ENCODE results near the gene PRPF4. TPM values are rescaled to one million over a fixed set of nuclear protein-coding genes. Genes with fewer than 3 reads are reported as not detected.
"Not testable (repeated sequence)": the region's sequence is repeated elsewhere in the genome, so short reads cannot be mapped to it uniquely, and the experiment has no call there.

Gene PRPF4
- polyA plus RNA-seq, 2 donors: 5.1 to 11.3 TPM

DNA sequence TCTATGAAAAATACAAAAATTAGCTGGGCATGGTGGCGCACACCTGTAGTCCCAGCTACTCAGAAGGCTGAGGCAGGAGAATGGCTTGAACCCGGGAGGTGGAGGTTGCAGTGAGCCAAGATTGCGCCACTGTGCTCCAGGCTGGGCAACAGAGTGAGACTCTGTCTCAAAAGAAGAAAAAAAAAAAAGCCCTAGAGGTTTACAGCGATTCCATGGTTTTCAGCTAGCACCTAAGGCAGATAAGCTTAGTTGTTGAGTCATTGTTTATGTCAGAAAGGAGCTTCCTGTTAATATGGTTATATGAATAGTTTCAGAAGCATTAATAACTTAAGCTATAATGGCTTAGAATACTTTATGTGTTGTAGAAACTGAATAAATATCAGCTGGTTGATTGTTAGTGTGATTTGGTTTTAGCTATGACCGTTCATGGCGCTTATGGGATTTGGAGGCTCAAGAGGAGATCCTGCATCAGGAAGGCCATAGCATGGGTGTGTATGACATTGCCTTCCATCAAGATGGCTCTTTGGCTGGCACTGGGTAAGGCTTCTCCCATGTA is 14.7 kb downstream of the PRPF4 start:
- WGBS, 2 donors: 87 to 90% methylated on average over 6 of the region's 6 CpGs
- Histone ChIP-seq H3K36me3 (ENCODE audit: control insufficient read depth in 2 of 2, insufficient read depth in 2 of 2, low read length in 1 of 2) (peaks cover 11 to 16% of the 10 kb centered on the region in 2 donors), H3K4me1 (ENCODE audit: control insufficient read depth in 2 of 2, insufficient read depth in 2 of 2, low read length in 1 of 2) (no peaks in the 10 kb centered on the region), H3K4me3 (ENCODE audit: low read depth in 1 of 2, low read length in 2 of 2) (no peak overlapping the region), H3K27ac (ENCODE audit: low read depth in 2 of 2, low read length in 1 of 2) (no peak overlapping the region), H3K9me3 (ENCODE audit: control insufficient read depth in 2 of 2, insufficient read depth in 1 of 2, low read depth in 1 of 2, low read length in 1 of 2) (no peaks in the 10 kb centered on the region), H3K27me3 (ENCODE audit: control insufficient read depth in 1 of 2, insufficient read depth in 2 of 2, low read length in 2 of 2) (no peaks in the 10 kb centered on the region)

DNA sequence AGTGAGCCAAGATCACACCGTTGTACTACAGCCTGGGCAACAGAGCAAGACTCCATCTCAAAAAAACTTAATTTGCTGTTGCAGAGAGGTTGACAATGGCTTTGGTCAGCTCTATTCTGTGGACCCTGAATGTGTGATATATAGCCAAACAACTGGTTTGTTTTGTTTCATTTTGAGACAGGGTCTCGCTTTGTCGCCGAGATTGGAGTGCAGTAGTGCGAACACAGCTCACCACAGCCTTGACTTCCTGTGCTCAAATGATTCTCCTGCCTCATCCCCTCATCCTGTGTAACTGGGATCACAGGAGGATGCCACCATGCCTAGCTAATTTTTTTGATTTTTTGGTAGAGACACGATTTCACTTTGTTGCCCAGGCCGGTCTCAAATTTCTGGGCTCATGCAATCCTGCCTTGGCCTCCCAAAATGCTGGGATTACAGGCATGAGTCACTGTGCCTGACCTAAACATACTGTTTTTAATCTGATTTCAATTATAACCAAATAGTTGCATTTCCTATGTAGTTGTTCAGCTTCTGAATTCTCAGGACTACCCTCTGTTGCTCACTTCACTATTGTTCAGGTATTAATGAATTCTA is 17.9 kb downstream of the PRPF4 start:
- peaks cover 10 to 11% of the 10 kb centered on the region in 2 donors for H3K36me3 ChIP-seq (ENCODE audit: control insufficient read depth in 2 of 2, insufficient read depth in 2 of 2, low read length in 1 of 2)
- 72 to 82% methylated on average over 7 of the region's 7 CpGs for WGBS, 2 donors
- H3K9me3 ChIP-seq (ENCODE audit: control insufficient read depth in 2 of 2, insufficient read depth in 1 of 2, low read depth in 1 of 2, low read length in 1 of 2): no peaks in the 10 kb centered on the region
- no peaks in the 10 kb centered on the region for H3K27me3 ChIP-seq (ENCODE audit: control insufficient read depth in 1 of 2, insufficient read depth in 2 of 2, low read length in 2 of 2)
- no peak overlapping the region for H3K4me3 ChIP-seq (ENCODE audit: low read depth in 1 of 2, low read length in 2 of 2)
- H3K4me1 ChIP-seq (ENCODE audit: control insufficient read depth in 2 of 2, insufficient read depth in 2 of 2, low read length in 1 of 2): no peaks in the 10 kb centered on the region
- no peak overlapping the region for H3K27ac ChIP-seq (ENCODE audit: low read depth in 2 of 2, low read length in 1 of 2)

DNA sequence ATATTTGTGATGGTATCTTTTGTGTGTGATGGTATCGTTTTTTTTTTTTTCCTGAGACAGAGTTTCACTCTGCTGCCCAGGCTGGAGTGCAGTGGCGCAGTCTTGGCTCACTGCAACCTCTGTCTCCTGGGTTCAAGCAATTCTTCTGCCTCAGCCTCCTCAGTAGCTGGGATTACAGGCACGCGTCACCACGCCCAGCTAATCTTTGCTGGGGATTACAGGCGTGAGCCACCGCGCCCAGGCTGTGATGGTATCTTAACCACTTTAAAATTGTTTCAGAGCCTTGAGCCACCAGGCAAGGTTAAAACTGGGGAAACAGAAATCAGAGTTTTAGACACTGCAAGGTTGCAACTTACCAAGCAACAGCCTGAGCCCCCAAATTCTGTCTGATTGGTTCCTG is 20.8 kb downstream of the PRPF4 start:
- WGBS, 2 donors: 58 to 81% methylated on average over 8 of the region's 8 CpGs
- not testable (repeated sequence) for H3K4me3 ChIP-seq (ENCODE audit: low read depth in 1 of 2, low read length in 2 of 2); H3K9me3 ChIP-seq (ENCODE audit: control insufficient read depth in 2 of 2, insufficient read depth in 1 of 2, low read depth in 1 of 2, low read length in 1 of 2); H3K36me3 ChIP-seq (ENCODE audit: control insufficient read depth in 2 of 2, insufficient read depth in 2 of 2, low read length in 1 of 2); H3K4me1 ChIP-seq (ENCODE audit: control insufficient read depth in 2 of 2, insufficient read depth in 2 of 2, low read length in 1 of 2); H3K27ac ChIP-seq (ENCODE audit: low read depth in 2 of 2, low read length in 1 of 2); H3K27me3 ChIP-seq (ENCODE audit: control insufficient read depth in 1 of 2, insufficient read depth in 2 of 2, low read length in 2 of 2)

DNA sequence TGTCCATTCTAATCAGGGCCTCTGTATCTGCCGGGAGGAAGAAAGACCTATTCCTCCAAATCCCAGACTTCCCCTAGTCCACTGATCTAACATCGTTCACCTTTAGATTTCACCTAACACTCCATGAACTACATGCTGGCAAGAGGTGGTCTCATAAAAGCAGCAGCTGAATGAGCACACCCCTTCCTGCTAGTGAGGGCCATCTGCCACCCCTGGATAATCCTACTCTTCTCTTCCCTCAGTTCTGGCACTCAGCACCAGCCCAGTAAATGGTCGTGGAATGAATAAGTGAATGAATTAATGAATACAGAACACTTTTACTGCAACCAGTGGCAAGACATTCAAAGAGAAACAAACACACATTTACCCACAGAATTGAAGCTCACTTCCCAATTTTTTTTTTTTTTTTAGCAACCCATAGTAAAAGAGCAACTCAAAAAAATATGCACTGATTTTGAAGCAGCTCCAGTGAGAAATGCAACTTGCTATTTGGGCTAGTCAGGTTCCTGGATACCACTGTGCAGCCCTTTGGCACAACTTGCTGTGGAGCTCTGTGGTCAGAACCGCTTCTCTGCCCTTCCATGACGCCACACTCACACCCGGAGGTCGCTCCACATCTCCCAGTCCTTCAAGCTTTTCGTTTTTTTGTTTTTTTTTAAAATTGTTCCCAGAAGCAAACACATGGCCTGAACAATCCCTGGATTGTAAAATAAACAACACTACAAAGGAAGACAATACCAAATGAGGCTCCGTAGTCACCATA is 21.5 kb downstream of the PRPF4 start:
- 75 to 78% methylated on average over 9 of the region's 9 CpGs for WGBS, 2 donors
- Histone ChIP-seq H3K27ac (ENCODE audit: low read depth in 2 of 2, low read length in 1 of 2) (no peak overlapping the region), H3K4me3 (ENCODE audit: low read depth in 1 of 2, low read length in 2 of 2) (no peak overlapping the region), H3K9me3 (ENCODE audit: control insufficient read depth in 2 of 2, insufficient read depth in 1 of 2, low read depth in 1 of 2, low read length in 1 of 2) (no peaks in the 10 kb centered on the region), H3K27me3 (ENCODE audit: control insufficient read depth in 1 of 2, insufficient read depth in 2 of 2, low read length in 2 of 2) (no peaks in the 10 kb centered on the region), H3K4me1 (ENCODE audit: control insufficient read depth in 2 of 2, insufficient read depth in 2 of 2, low read length in 1 of 2) (no peaks in the 10 kb centered on the region), H3K36me3 (ENCODE audit: control insufficient read depth in 2 of 2, insufficient read depth in 2 of 2, low read length in 1 of 2) (peaks cover 3 to 5% of the 10 kb centered on the region in 2 donors)

DNA sequence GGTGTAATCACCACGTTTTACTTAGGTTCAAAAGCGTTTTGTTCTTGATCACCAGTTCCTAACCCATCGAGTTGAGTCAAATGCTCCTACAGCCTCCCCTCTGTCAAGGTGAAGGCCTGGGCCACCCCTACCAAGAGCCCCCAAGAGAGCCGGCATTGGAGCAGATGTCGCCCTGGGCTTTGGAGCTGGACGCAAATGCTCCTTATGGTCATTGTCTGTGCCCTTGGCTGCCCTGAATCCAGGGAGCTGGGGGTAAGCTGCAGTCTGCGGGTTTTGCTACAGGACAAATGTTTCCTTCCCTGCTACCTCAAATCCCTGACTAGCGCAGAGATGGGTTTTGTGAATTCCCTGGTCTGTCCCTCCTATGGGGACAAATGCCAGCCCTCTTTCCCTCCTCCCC is 22.9 kb downstream of the PRPF4 start:
- Histone ChIP-seq H3K27ac (ENCODE audit: low read depth in 2 of 2, low read length in 1 of 2) (no peak overlapping the region), H3K9me3 (ENCODE audit: control insufficient read depth in 2 of 2, insufficient read depth in 1 of 2, low read depth in 1 of 2, low read length in 1 of 2) (no peaks in the 10 kb centered on the region), H3K4me1 (ENCODE audit: control insufficient read depth in 2 of 2, insufficient read depth in 2 of 2, low read length in 1 of 2) (peaks cover 0 to 3% of the 10 kb centered on the region in 2 donors), H3K27me3 (ENCODE audit: control insufficient read depth in 1 of 2, insufficient read depth in 2 of 2, low read length in 2 of 2) (no peaks in the 10 kb centered on the region), H3K4me3 (ENCODE audit: low read depth in 1 of 2, low read length in 2 of 2) (no peak overlapping the region), H3K36me3 (ENCODE audit: control insufficient read depth in 2 of 2, insufficient read depth in 2 of 2, low read length in 1 of 2) (peaks cover 0 to 2% of the 10 kb centered on the region in 2 donors)
- 89 to 91% methylated on average over 8 of the region's 8 CpGs for WGBS, 2 donors

- no peaks in the 10 kb centered on the region for H3K27me3 ChIP-seq (ENCODE audit: control insufficient read depth in 1 of 2, insufficient read depth in 2 of 2, low read length in 2 of 2)
- H3K4me1 ChIP-seq (ENCODE audit: control insufficient read depth in 2 of 2, insufficient read depth in 2 of 2, low read length in 1 of 2): peaks cover 0 to 3% of the 10 kb centered on the region in 2 donors
- H3K27ac ChIP-seq (ENCODE audit: low read depth in 2 of 2, low read length in 1 of 2): no peak overlapping the region
- H3K36me3 ChIP-seq (ENCODE audit: control insufficient read depth in 2 of 2, insufficient read depth in 2 of 2, low read length in 1 of 2): no peaks in the 10 kb centered on the region
- H3K4me3 ChIP-seq (ENCODE audit: low read depth in 1 of 2, low read length in 2 of 2): no peak overlapping the region
- H3K9me3 ChIP-seq (ENCODE audit: control insufficient read depth in 2 of 2, insufficient read depth in 1 of 2, low read depth in 1 of 2, low read length in 1 of 2): no peaks in the 10 kb centered on the region
- 81 to 85% methylated on average over 15 of the region's 15 CpGs for WGBS, 2 donors
Observed at GRCh38 chr9:113298924-113299770, 23.7 kb downstream of the PRPF4 start.

- H3K9me3 ChIP-seq (ENCODE audit: control insufficient read depth in 2 of 2, insufficient read depth in 1 of 2, low read depth in 1 of 2, low read length in 1 of 2): no peaks in the 10 kb centered on the region
- no peaks in the 10 kb centered on the region for H3K27me3 ChIP-seq (ENCODE audit: control insufficient read depth in 1 of 2, insufficient read depth in 2 of 2, low read length in 2 of 2)
- no peak overlapping the region for H3K4me3 ChIP-seq (ENCODE audit: low read depth in 1 of 2, low read length in 2 of 2)
- H3K36me3 ChIP-seq (ENCODE audit: control insufficient read depth in 2 of 2, insufficient read depth in 2 of 2, low read length in 1 of 2): no peaks in the 10 kb centered on the region
- H3K4me1 ChIP-seq (ENCODE audit: control insufficient read depth in 2 of 2, insufficient read depth in 2 of 2, low read length in 1 of 2): peaks cover 0 to 3% of the 10 kb centered on the region in 2 donors
- WGBS, 2 donors: 47 to 63% methylated on average over 8 of the region's 8 CpGs
- no peak overlapping the region for H3K27ac ChIP-seq (ENCODE audit: low read depth in 2 of 2, low read length in 1 of 2)
Observed at GRCh38 chr9:113299800-113300292, 24.4 kb downstream of the PRPF4 start.

GRCh38 chr9:113301548-113301947 is 26.1 kb downstream of the PRPF4 start:
- H3K36me3 ChIP-seq (ENCODE audit: control insufficient read depth in 2 of 2, insufficient read depth in 2 of 2, low read length in 1 of 2): no peaks in the 10 kb centered on the region
- H3K27ac ChIP-seq (ENCODE audit: low read depth in 2 of 2, low read length in 1 of 2): no peak overlapping the region
- peaks cover 0 to 3% of the 10 kb centered on the region in 2 donors for H3K4me1 ChIP-seq (ENCODE audit: control insufficient read depth in 2 of 2, insufficient read depth in 2 of 2, low read length in 1 of 2)
- H3K9me3 ChIP-seq (ENCODE audit: control insufficient read depth in 2 of 2, insufficient read depth in 1 of 2, low read depth in 1 of 2, low read length in 1 of 2): no peaks in the 10 kb centered on the region
- no peaks in the 10 kb centered on the region for H3K27me3 ChIP-seq (ENCODE audit: control insufficient read depth in 1 of 2, insufficient read depth in 2 of 2, low read length in 2 of 2)
- 85 to 88% methylated on average over 8 of the region's 8 CpGs for WGBS, 2 donors
- H3K4me3 ChIP-seq (ENCODE audit: low read depth in 1 of 2, low read length in 2 of 2): no peak overlapping the region

GRCh38 chr9:113302792-113303418 is 27.4 kb downstream of the PRPF4 start, which contains the start of gene RNF183:
RNF183 (minus strand) TSS chr9:113303376; CDS start chr9:113298184, 5,192 bp downstream.
- Histone ChIP-seq H3K36me3 (ENCODE audit: control insufficient read depth in 2 of 2, insufficient read depth in 2 of 2, low read length in 1 of 2) (no peaks in the 10 kb centered on the region), H3K27me3 (ENCODE audit: control insufficient read depth in 1 of 2, insufficient read depth in 2 of 2, low read length in 2 of 2) (no peaks in the 10 kb centered on the region), H3K4me3 (ENCODE audit: low read depth in 1 of 2, low read length in 2 of 2) (peak within 1 kb of the TSS in 1 of 2 donors; percentile 9), H3K27ac (ENCODE audit: low read depth in 2 of 2, low read length in 1 of 2) (peak within 1 kb of the TSS; percentile 47 to 52), H3K9me3 (ENCODE audit: control insufficient read depth in 2 of 2, insufficient read depth in 1 of 2, low read depth in 1 of 2, low read length in 1 of 2) (no peaks in the 10 kb centered on the region), H3K4me1 (ENCODE audit: control insufficient read depth in 2 of 2, insufficient read depth in 2 of 2, low read length in 1 of 2) (peaks cover 0 to 3% of the 10 kb centered on the region in 2 donors)
- 50 to 55% methylated on average over 25 of the region's 25 CpGs for WGBS, 2 donors

Data from esophagus (tissue), 2 donors.